Activated CD4-positive, alpha-beta T cell treated with anti-CD3 and anti-CD28 coated beads, Interleukin-2, amount 10 ng/mL, durations not matched to agents 7 days and 5 days (primary cell): ENCODE results near the gene RNF217. TPM values are rescaled to one million over a fixed set of nuclear protein-coding genes. Genes with fewer than 3 reads are reported as not detected.
"Not testable (repeated sequence)": the region's sequence is repeated elsewhere in the genome, so short reads cannot be mapped to it uniquely, and the experiment has no call there.

ENCODE experiments used
- CTCF ChIA-PET: fragments of 350-600 bp; sonication (Branson Sonifier 250); formaldehyde crosslinking; loops from one replicate; lab custom pipeline; 2021; ENCODE audit warnings: antibody characterized with exemption; lab: Charles Lee
- POLR2A ChIA-PET: fragments of 350-600 bp; sonication (Branson Sonifier 250); formaldehyde crosslinking; loops from one replicate; lab custom pipeline; 2021; ENCODE audit warnings: antibody characterized with exemption; lab: Charles Lee
- DNase-seq: peaks from one replicate; pipeline ENCODE4 v3.0.0-alpha.2; 2020
- H3K27ac Mint-ChIP-seq: one replicate; pipeline ENCODE4 v1.8.0; 2021; ENCODE audit warnings: mild to moderate bottlenecking, moderate library complexity, mixed read lengths
- H3K27me3 Mint-ChIP-seq: one replicate; pipeline ENCODE4 v1.8.0; 2021; ENCODE audit warnings: mixed read lengths
- H3K36me3 Mint-ChIP-seq: one replicate; pipeline ENCODE4 v1.8.0; 2021; ENCODE audit warnings: low read depth, mixed read lengths
- H3K4me1 Mint-ChIP-seq: one replicate; pipeline ENCODE4 v1.8.0; 2021; ENCODE audit warnings: mixed read lengths
- H3K4me3 Mint-ChIP-seq: one replicate; pipeline ENCODE4 v1.8.0; 2021; ENCODE audit warnings: mild to moderate bottlenecking, moderate library complexity, mixed read lengths
- H3K9me3 Mint-ChIP-seq: one replicate; pipeline ENCODE4 v1.8.0; 2021; ENCODE audit warnings: mixed read lengths
- total RNA-seq, 2 experiments: library from RNA; stranded (reverse); gene quantifications; one replicate each; pipeline ENCODE4 v1.2.3, GENCODE V29; 2021

Gene RNF217
- total RNA-seq, 2 experiments from 2014 or later, result 1.1 to 2.1 TPM

DNA sequence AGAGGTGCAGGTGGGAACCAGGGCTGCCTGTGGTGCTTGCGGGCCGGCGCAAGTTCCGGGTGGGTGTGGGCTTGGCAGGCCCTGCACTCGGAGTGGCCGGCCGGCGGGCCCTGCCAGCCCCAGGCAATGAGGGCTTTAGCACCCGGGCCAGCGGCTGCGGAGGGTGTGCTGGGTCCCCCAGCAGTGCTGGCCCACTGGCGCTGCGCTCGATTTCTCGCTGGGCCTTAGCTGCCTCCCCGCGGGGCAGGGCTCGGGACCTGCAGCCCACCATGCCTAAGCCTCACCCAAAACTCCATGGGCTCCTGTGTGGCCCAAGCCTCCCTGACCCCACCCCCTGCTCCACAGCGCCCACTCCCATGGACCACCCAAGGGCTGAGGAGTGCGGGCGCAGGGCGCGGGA is 163.6 kb downstream of the RNF217 start:
- H3K27ac Mint-ChIP-seq, H3K9me3 Mint-ChIP-seq, H3K27me3 Mint-ChIP-seq, POLR2A ChIA-PET, DNase-seq, H3K36me3 Mint-ChIP-seq, CTCF ChIA-PET, H3K4me1 Mint-ChIP-seq, H3K4me3 Mint-ChIP-seq: not testable (repeated sequence)

- H3K36me3 Mint-ChIP-seq, result no peaks in the 10 kb centered on the region
- DNase-seq, result no peak
- CTCF ChIA-PET, result interaction anchor here (1.1 kb wide), 1 partner anchor 68 kb away, joined by 3 read pairs; no protein-coding TSS in a partner anchor
- POLR2A ChIA-PET, result no interaction called here
- peaks cover 3% of the 10 kb centered on the region for H3K27me3 Mint-ChIP-seq
- no peak overlapping the region for H3K4me3 Mint-ChIP-seq
- H3K4me1 Mint-ChIP-seq, result no peaks in the 10 kb centered on the region
- H3K9me3 Mint-ChIP-seq, result no peaks in the 10 kb centered on the region
- H3K27ac Mint-ChIP-seq, result no peak overlapping the region
These were observed 167.1 kb downstream of the RNF217 start for GRCh38 chr6:125129354-125129753.

DNA sequence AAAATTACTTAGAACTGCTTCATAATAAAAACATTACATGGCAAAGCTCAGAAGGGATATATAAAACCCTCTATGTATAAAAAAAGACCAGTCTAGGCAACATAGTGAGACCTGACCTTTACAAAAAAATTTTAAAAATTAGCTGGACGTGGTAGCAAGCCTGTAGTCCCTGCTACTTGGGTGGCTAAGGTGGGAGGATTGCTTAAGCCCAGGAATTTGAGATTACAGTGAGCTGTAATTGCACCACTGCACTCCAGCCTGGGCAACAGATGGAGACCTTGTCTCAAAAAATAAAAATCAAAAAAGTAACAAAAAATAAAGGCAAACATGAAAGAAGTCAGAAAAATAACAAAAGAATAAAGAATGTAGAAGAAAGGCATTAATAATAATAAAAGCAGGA is 169.8 kb downstream of the RNF217 start:
- ChIA-PET CTCF (no interaction called here), POLR2A (no interaction called here)
- Mint-ChIP-seq H3K4me1 (no peaks in the 10 kb centered on the region), H3K27me3 (peaks cover 3% of the 10 kb centered on the region), H3K4me3 (no peak overlapping the region), H3K27ac (no peak overlapping the region), H3K36me3 (no peaks in the 10 kb centered on the region), H3K9me3 (no peaks in the 10 kb centered on the region)
- DNase-seq, result no peak

DNA sequence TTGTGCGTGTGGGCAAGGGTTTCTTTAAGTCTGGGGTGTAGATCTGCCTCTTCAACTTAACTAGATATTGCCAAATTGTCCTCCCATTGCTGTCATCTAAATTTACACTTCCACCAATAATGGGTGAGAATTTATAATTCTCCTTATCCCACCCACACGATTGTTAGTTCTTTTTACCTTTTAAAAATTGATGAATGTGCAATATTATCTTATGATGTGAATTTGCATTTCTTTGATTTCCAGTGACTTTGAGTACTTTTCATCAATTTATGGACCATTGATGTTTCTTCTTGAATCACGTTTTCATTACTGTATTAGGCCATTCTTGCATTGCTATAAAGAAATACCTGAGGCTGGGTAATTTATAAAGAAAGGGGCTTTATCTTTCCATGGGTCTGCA is 174.1 kb downstream of the RNF217 start:
- ChIA-PET CTCF (no interaction called here), POLR2A (no interaction called here)
- Mint-ChIP-seq H3K27me3 (no peaks in the 10 kb centered on the region), H3K36me3 (no peaks in the 10 kb centered on the region), H3K9me3 (no peaks in the 10 kb centered on the region), H3K4me3 (no peak overlapping the region), H3K27ac (no peak overlapping the region), H3K4me1 (no peaks in the 10 kb centered on the region)
- no peak for DNase-seq

GRCh38 chr6:125138083-125138482 is 175.8 kb downstream of the RNF217 start:
- no peaks in the 10 kb centered on the region for H3K27me3 Mint-ChIP-seq
- POLR2A ChIA-PET, result no interaction called here
- no peak overlapping the region for H3K4me3 Mint-ChIP-seq
- no peak overlapping the region for H3K27ac Mint-ChIP-seq
- CTCF ChIA-PET, result no interaction called here
- no peaks in the 10 kb centered on the region for H3K4me1 Mint-ChIP-seq
- no peaks in the 10 kb centered on the region for H3K36me3 Mint-ChIP-seq
- no peaks in the 10 kb centered on the region for H3K9me3 Mint-ChIP-seq
- DNase-seq, result no peak

- POLR2A ChIA-PET, result no interaction called here
- H3K36me3 Mint-ChIP-seq, result no peaks in the 10 kb centered on the region
- CTCF ChIA-PET, result interaction anchor here (1.5 kb wide), 1 partner anchor 15 kb away, joined by 3 read pairs; no protein-coding TSS in a partner anchor
These were observed 178.6 kb downstream of the RNF217 start for GRCh38 chr6:125140808-125141207.

More at GRCh38 chr6:125140808-125141207, 178.6 kb downstream of the RNF217 start:
- no peak for DNase-seq
- Mint-ChIP-seq H3K9me3 (no peaks in the 10 kb centered on the region), H3K4me1 (no peaks in the 10 kb centered on the region), H3K4me3 (no peak overlapping the region), H3K27me3 (peaks cover 1% of the 10 kb centered on the region), H3K27ac (no peak overlapping the region)

Other genes with a start within 250 kb of the RNF217 start
- gene TPD52L1, start 191.3 kb downstream of the RNF217 start, total RNA-seq, result not detected